G401 (cell line): Measurements from ENCODE around the gene FAAH. TPM values are rescaled to one million over a fixed set of nuclear protein-coding genes. Genes with fewer than 3 reads are reported as not detected.
"Not testable (repeated sequence)": the region's sequence is repeated elsewhere in the genome, so short reads cannot be mapped to it uniquely, and the experiment has no call there.

Source experiments
- DNase-seq: peaks from one replicate; pipeline ENCODE4 v3.0.0-alpha.2; 2015; ENCODE audit warnings: low spot score
- in situ Hi-C: cut with HindIII; loops from 2 replicates; pipeline ENCODE4 v1.10.0; 2016; ENCODE audit warnings: low sequenced_read_pairs, mixed read lengths
- total RNA-seq: library from RNA; depleted of rRNA; stranded (reverse); fragments of >200 nt; shearing (Covaris generic); gene quantifications from 2 replicates; pipeline ENCODE4 v1.2.3, GENCODE V29; 2014; rRNA removed

The FAAH gene
- 0.43 TPM in 1 of 2 replicates, not detected in the other for total RNA-seq

DNA sequence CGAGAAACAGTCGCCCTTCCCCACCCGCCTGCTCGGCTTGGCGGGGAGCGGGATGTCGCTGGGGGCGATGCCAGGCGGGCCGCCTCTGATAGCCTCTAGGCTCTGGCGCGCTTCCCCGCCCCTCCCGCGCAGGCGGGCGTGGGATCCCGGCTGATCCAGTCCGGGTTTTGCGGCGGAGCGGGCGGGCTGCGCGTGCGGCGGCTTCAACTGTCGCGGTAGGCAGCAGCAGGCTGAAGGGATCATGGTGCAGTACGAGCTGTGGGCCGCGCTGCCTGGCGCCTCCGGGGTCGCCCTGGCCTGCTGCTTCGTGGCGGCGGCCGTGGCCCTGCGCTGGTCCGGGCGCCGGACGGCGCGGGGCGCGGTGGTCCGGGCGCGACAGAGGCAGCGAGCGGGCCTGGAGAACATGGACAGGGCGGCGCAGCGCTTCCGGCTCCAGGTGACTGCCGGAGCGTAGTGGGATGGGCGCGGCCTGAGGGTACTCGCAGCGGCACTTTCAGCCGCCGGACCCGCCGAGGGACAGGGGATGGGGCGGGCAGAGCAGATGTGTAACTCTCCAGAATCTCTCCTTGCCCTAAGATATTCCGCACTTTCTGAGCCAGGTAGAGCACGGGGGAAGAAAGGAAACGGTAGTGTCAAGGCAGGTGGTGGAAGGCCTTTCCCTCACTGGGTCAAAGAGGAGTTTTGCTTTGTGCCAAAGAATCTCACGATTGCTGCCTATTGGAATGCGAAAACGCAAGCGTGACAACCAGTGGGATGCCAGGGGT, at the start of gene FAAH:
FAAH (plus strand) TSS at position 210 of the 764 bp plus-strand sequence; CDS start at position 242, 32 bp downstream.
- DNase-seq, result peak; percentile 77
- in situ Hi-C loops, result no loop called here

DNA sequence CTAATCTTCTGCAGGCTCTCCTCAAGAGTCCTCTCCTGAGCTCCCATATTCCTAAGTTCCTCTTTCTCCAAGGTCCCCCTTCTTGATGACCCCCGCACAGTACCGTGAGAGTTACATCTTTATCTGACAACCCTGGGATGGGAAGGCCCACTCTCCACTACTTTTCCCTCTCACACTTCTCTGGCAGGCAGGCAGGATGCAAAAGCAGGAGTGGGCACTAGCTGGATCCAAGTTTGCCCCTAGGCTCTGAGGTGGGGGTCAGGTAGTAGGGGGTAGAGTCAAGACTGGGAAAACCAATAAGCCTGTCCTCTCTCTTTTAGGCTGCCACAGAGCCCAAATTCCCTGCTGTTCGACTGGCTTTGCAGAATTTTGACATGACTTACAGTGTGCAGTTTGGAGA, 49.6 kb upstream of the FAAH start:
- DNase-seq, result no peak
- in situ Hi-C loops, result no loop called here

GRCh38 chr1:46345281-46345680, 48.8 kb upstream of the FAAH start:
- no peak for DNase-seq
- in situ Hi-C loops, result no loop called here

- in situ Hi-C loops, result no loop called here
- DNase-seq, result no peak
These were observed 41.8 kb upstream of the FAAH start for GRCh38 chr1:46352363-46352762.

DNA sequence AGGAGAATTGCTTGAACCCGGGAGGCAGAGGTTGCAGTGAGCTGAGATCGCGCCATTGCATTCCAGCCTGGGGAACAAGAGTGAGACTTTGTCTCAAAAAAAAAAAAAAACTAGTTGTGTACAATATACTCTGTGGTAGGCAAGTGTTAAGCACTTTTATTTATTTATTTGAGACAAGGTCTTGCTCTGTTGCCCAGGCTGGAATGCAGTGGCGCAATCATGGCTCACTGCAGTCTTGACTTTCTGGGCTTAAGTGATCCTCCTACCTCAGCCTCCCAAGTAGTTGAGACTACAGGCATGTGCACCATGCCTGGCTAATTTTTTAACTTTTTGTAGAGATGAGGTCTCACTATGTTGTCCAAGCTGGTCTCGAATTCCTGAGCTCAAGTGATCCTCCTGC, 38.2 kb upstream of the FAAH start:
- in situ Hi-C loops, DNase-seq: not testable (repeated sequence)

- in situ Hi-C loops, result no loop called here
- DNase-seq, result peak; percentile 82
These were observed 32.0 kb upstream of the FAAH start for GRCh38 chr1:46362158-46362557.

- in situ Hi-C loops, result no loop called here
- peak; percentile 18 for DNase-seq
These were observed 31.0 kb upstream of the FAAH start for GRCh38 chr1:46363121-46363520.

- no peak for DNase-seq
- in situ Hi-C loops, result no loop called here
These were observed 29.5 kb upstream of the FAAH start for GRCh38 chr1:46364612-46365011.

- in situ Hi-C loops, DNase-seq: not testable (repeated sequence)
These were observed 28.3 kb upstream of the FAAH start for GRCh38 chr1:46365796-46366195.

- no peak for DNase-seq
- in situ Hi-C loops, result no loop called here
These were observed 27.0 kb upstream of the FAAH start for GRCh38 chr1:46367072-46367471.

- DNase-seq, in situ Hi-C loops: not testable (repeated sequence)
These were observed 26.4 kb upstream of the FAAH start for GRCh38 chr1:46367701-46368100.

DNA sequence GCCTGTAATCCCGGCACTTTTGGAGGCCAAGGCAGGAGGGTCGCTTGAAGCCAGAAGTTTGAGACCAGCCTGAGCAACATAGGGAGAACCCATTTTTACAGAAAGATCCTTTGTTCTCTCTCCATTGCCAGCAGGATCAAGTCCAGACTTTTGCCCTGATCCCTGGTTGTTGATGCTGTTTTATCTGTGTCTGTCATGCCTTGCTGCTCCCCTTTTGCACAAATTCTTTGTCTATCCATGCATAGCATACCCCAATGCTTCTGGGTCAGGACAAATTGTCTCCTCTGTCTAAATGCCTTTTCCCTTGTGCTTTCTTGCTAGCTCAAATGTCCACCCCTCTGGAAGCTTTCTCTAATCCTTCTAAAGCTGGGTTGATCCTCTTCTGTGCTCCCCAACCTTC, 25.3 kb upstream of the FAAH start:
- no peak for DNase-seq
- in situ Hi-C loops, result no loop called here

- in situ Hi-C loops, result no loop called here
- no peak for DNase-seq
These were observed 24.4 kb upstream of the FAAH start for GRCh38 chr1:46369542-46370213.

- no peak for DNase-seq
These were observed 23.9 kb upstream of the FAAH start for GRCh38 chr1:46370214-46370633.

GRCh38 chr1:46372431-46372830, 21.7 kb upstream of the FAAH start:
- in situ Hi-C loops, result no loop called here

More at GRCh38 chr1:46370214-46370633, 23.9 kb upstream of the FAAH start:
- in situ Hi-C loops, result no loop called here

DNA sequence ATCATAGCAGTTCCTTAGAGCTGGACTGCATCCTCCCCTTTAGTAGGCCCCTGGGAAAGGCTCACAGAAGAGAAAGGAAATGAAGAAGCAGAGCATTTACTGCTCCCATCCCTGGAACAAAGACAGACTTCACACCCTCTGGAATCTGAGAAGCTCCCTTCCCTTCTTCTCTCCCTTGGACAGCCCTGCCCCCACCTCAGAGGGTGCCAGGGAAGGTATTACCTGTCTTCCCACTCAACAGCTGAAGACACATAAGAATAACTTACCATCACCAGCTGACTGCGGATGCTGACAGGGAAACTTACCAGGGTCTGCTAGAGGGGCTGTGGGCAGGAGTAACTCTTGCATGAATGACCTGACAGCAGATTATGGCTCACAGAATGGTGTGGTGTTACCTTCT, 14.1 kb upstream of the FAAH start:
- in situ Hi-C loops, result no loop called here
- no peak for DNase-seq

More at GRCh38 chr1:46372431-46372830, 21.7 kb upstream of the FAAH start:
- no peak for DNase-seq

DNA sequence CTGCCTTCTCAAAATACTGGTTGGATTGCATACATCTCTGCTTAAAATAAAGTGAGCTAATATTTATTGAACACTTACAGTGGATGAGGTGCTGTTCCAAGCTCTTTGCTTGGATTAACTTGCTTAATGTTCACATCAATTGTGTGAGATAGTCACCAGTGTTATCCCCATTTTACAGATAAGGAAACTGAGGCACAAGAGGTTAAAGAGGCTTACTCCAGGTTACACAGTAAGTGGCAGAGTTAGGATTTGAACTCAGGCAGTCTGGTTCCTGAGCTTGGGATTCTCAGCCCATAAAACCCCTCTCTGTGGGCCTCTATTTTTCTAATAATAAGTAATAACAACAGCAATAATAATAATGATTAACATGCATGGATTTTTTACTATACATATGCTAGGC, 13.6 kb upstream of the FAAH start:
- in situ Hi-C loops, result no loop called here
- DNase-seq, result no peak

DNA sequence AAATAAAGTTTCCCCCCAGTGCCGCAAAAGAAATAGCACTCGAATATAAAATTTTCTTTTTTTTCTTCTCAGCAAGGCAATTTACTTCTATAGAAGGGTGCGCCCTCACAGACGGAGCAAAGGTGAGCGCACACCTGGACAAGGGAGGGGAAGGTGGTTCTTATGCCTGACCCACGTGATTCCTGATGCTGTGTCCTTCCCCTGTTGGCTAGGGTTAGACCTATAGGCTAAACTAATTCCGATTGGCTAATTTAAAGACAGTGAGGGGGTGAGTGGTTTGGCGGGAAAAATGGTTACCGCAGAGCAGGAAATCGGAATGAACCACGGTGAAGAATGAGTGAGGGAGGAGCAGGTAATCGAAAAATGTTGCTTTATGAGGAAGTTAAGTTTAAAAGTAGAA, 607 bp upstream of the FAAH start:
- peak; percentile 51 for DNase-seq
- in situ Hi-C loops, result no loop called here

- peak; percentile 88 for DNase-seq
- in situ Hi-C loops, result no loop called here
These were observed 852 bp downstream of the FAAH start for GRCh38 chr1:46394872-46395465.
